GM19397 (cell line): Measurements from ENCODE around the gene CPA4.

Experiments
- ATAC-seq: cut with Tn5 transposase; IDR thresholded peaks from one replicate; pipeline ENCODE4 v1.9.1; 2021; ENCODE audit warnings: mild to moderate bottlenecking, moderate library complexity; ENCODE audit not compliant: unreplicated experiment

CPA4 gene

GRCh38 chr7:130274296-130274695 is 18.7 kb upstream of the CPA4 start:
- no peak for ATAC-seq

- ATAC-seq = no peak
These were observed 17.9 kb upstream of the CPA4 start for GRCh38 chr7:130274983-130275591.

- no peak for ATAC-seq
These were observed 17.1 kb upstream of the CPA4 start for GRCh38 chr7:130275826-130276297.

- no peak for ATAC-seq
These were observed 15.9 kb upstream of the CPA4 start for GRCh38 chr7:130276796-130277762.

GRCh38 chr7:130277763-130278643 is 15.0 kb upstream of the CPA4 start:
- ATAC-seq = no peak

- ATAC-seq = no peak
These were observed 14.1 kb upstream of the CPA4 start for GRCh38 chr7:130278860-130279259.

- ATAC-seq = no peak
These were observed 13.7 kb upstream of the CPA4 start for GRCh38 chr7:130279286-130279685.

- no peak for ATAC-seq
These were observed 13.1 kb upstream of the CPA4 start for GRCh38 chr7:130279906-130280305.

- ATAC-seq = no peak
These were observed 11.7 kb upstream of the CPA4 start for GRCh38 chr7:130281260-130281659.

- ATAC-seq = no peak
These were observed 6.1 kb upstream of the CPA4 start for GRCh38 chr7:130286881-130287280.

- ATAC-seq = no peak
These were observed 4.8 kb upstream of the CPA4 start for GRCh38 chr7:130288168-130288567.

- ATAC-seq = no peak
These were observed 4.1 kb upstream of the CPA4 start for GRCh38 chr7:130288829-130289228.

GRCh38 chr7:130289478-130289877 is 3.5 kb upstream of the CPA4 start:
- ATAC-seq = no peak

- ATAC-seq = no peak
These were observed 2.2 kb upstream of the CPA4 start for GRCh38 chr7:130290745-130291144.

- no peak for ATAC-seq
These were observed 560 bp downstream of the CPA4 start for GRCh38 chr7:130293521-130293920.

GRCh38 chr7:130294314-130294713 is 1.4 kb downstream of the CPA4 start:
- ATAC-seq = no peak

- no peak for ATAC-seq
These were observed 3.4 kb downstream of the CPA4 start for GRCh38 chr7:130296221-130296951.

GRCh38 chr7:130297628-130298543 is 4.9 kb downstream of the CPA4 start:
- no peak for ATAC-seq

- no peak for ATAC-seq
These were observed 5.8 kb downstream of the CPA4 start for GRCh38 chr7:130298544-130299326.
